Endodermal cell (in vitro differentiated cells): ENCODE measurements around the gene TAF4B. TPM values are rescaled to one million over a fixed set of nuclear protein-coding genes. Genes with fewer than 3 reads are reported as not detected.
"Not testable (repeated sequence)": the region's sequence is repeated elsewhere in the genome, so short reads cannot be mapped to it uniquely, and the experiment has no call there.

ENCODE experiments used
- DNase-seq: peaks from one replicate; pipeline ENCODE4 v3.0.0-alpha.2; 2017
- H3K27ac ChIP-seq: 2 replicates; pipeline ENCODE4 v1.5.1; 2013; ENCODE audit warnings: mild to moderate bottlenecking, low read depth, low read length, moderate library complexity
- H3K27me3 ChIP-seq: 2 replicates; pipeline ENCODE4 v1.6.1; 2013; ENCODE audit warnings: mild to moderate bottlenecking, low read length, moderate library complexity; ENCODE audit not compliant: insufficient read depth, control insufficient read depth, poor library complexity, severe bottlenecking
- H3K36me3 ChIP-seq: 2 replicates; pipeline ENCODE4 v1.7.0; 2013; ENCODE audit warnings: mild to moderate bottlenecking, low read length, moderate library complexity; ENCODE audit not compliant: control insufficient read depth, insufficient read depth
- H3K4me1 ChIP-seq: one replicate; pipeline ENCODE4 v1.7.0; 2013; ENCODE audit warnings: low read length; ENCODE audit not compliant: control insufficient read depth, insufficient read depth
- H3K4me3 ChIP-seq: 2 replicates; pipeline ENCODE4 v1.5.1; 2013; ENCODE audit warnings: mild to moderate bottlenecking, low read length, moderate library complexity
- H3K9ac ChIP-seq: 2 replicates; pipeline ENCODE4 v1.6.1; 2013; ENCODE audit warnings: mild to moderate bottlenecking, low read length, moderate library complexity; ENCODE audit not compliant: poor library complexity, severe bottlenecking; ENCODE audit errors: extremely low read depth
- H3K9me3 ChIP-seq: 2 replicates; pipeline ENCODE4 v1.6.1; 2013; ENCODE audit warnings: mild to moderate bottlenecking, low read length, moderate library complexity; ENCODE audit not compliant: control insufficient read depth
- H3K27ac Mint-ChIP-seq: 2 replicates; pipeline ENCODE4 v1.8.0; 2020; ENCODE audit warnings: mixed read lengths
- H3K27me3 Mint-ChIP-seq: 2 replicates; pipeline ENCODE4 v1.8.0; 2021; ENCODE audit warnings: mild to moderate bottlenecking, mixed read lengths; ENCODE audit not compliant: insufficient read depth
- H3K36me3 Mint-ChIP-seq: 2 replicates; pipeline ENCODE4 v1.8.0; 2020; ENCODE audit warnings: low read depth, mixed read lengths
- H3K4me1 Mint-ChIP-seq: 2 replicates; pipeline ENCODE4 v1.8.0; 2020; ENCODE audit warnings: mixed read lengths
- H3K4me3 Mint-ChIP-seq: 2 replicates; pipeline ENCODE4 v1.8.0; 2020; ENCODE audit warnings: mild to moderate bottlenecking, moderate library complexity, mixed read lengths
- H3K9me3 Mint-ChIP-seq: 2 replicates; pipeline ENCODE4 v1.8.0; 2020; ENCODE audit warnings: mild to moderate bottlenecking, mixed read lengths
- CTCF ChIP-seq: fragments of 200-600 bp; sonication (generic); conservative IDR thresholded peaks from 2 replicates; pipeline ENCODE4 v1.5.0; 2021; ENCODE audit warnings: antibody characterized with exemption, mild to moderate bottlenecking
- WGBS, 2 experiments: methylation state at CpG; one replicate each; pipeline versions ENCODE4 v1.1.5 to v1.1.7; 2013; ENCODE audit warnings: missing lambda C conversion rate in 2 of 2, mixed read lengths in 1 of 2; ENCODE audit not compliant: insufficient coverage in 1 of 2, insufficient read length in 1 of 2; 5-methylcytosine and 5-hydroxymethylcytosine counted together
- total RNA-seq, 2 donors: library from RNA; stranded (reverse); fragmentation: NEBNext Ultra II Directional in 1 of 2; extraction: Animal tissue kit (Norgen Biotek cat#: 25700) in 1 of 2; gene quantifications; 2 replicates in 1 of 2; 3 replicates in 1 of 2; pipeline ENCODE4 v1.2.1, GENCODE V29; 2021

Gene TAF4B
- total RNA-seq, 2 donors from 2014 or later: 6.9 to 7.7 TPM

DNA sequence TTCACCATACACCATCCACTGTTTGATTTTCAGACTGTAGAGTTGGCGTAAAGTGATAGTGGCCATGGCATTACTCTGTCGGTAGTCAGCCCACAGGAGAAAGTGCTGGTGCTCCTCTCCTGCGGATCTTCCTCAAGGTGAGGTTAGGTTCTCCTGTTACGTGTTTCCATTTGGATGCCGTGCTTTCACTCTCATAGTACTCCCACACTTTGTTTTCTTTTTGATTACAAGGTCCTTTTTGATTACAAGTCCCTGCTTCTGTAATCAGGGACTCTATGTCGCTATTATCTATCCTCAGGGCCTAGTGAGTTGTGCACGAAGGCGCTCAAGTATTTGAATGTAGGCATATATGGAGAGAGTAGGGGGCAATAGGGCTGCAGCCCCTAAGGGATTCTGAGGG lies 4.3 kb downstream of the TAF4B start:
- peaks cover 40% of the 10 kb centered on the region for H3K4me1 Mint-ChIP-seq
- Histone ChIP-seq H3K4me1 (no peaks in the 10 kb centered on the region), H3K27me3 (no peaks in the 10 kb centered on the region), H3K9ac (no peak overlapping the region), H3K36me3 (no peaks in the 10 kb centered on the region), H3K27ac (no peak overlapping the region), H3K9me3 (peaks cover 9% of the 10 kb centered on the region), H3K4me3 (no peak overlapping the region)
- peaks cover 15% of the 10 kb centered on the region for H3K27me3 Mint-ChIP-seq
- no peak overlapping the region for H3K27ac Mint-ChIP-seq
- no peak overlapping the region for H3K4me3 Mint-ChIP-seq
- DNase-seq: no peak
- peaks cover 9% of the 10 kb centered on the region for H3K9me3 Mint-ChIP-seq
- H3K36me3 Mint-ChIP-seq: peaks cover 5% of the 10 kb centered on the region
- WGBS, 2 experiments: 83 to 91% methylated on average over 6 to 8 of the region's 8 CpGs
- TF ChIP-seq CTCF: no peak

DNA sequence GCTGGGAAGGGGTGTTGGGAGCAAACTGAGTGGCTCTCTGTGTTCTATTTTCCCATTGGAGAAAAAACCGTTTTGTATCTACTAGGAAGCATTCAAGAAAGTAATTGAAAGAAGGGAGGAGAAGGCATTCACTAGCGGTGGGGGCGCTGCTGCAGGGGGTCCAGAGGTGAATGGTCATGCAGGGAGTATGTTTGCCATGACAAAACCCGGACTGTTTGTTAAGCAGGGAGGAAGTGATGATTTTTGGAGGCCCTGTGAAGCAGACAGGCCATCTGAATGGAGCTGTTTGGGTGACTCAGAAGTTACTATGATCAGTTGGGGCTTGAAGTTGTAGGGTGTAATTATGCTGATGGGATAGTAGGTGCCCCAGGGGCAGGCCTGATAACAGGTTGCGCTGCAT lies 7.0 kb downstream of the TAF4B start:
- peaks cover 55% of the 10 kb centered on the region for H3K4me1 Mint-ChIP-seq
- Histone ChIP-seq H3K36me3 (no peaks in the 10 kb centered on the region), H3K27me3 (no peaks in the 10 kb centered on the region), H3K4me3 (no peak overlapping the region), H3K27ac (no peak overlapping the region), H3K9ac (no peak overlapping the region), H3K9me3 (peaks cover 9% of the 10 kb centered on the region), H3K4me1 (peaks cover 8% of the 10 kb centered on the region)
- DNase-seq: peak; percentile 88
- H3K9me3 Mint-ChIP-seq: peaks cover 9% of the 10 kb centered on the region
- peak overlapping the region; percentile 25 for H3K4me3 Mint-ChIP-seq
- no peak for TF ChIP-seq CTCF
- WGBS, 2 experiments: 0 to 9% methylated on average over 1 to 5 of the region's 5 CpGs
- peaks cover 5% of the 10 kb centered on the region for H3K36me3 Mint-ChIP-seq
- peaks cover 12% of the 10 kb centered on the region for H3K27me3 Mint-ChIP-seq
- H3K27ac Mint-ChIP-seq: peak overlapping the region; percentile 49

DNA sequence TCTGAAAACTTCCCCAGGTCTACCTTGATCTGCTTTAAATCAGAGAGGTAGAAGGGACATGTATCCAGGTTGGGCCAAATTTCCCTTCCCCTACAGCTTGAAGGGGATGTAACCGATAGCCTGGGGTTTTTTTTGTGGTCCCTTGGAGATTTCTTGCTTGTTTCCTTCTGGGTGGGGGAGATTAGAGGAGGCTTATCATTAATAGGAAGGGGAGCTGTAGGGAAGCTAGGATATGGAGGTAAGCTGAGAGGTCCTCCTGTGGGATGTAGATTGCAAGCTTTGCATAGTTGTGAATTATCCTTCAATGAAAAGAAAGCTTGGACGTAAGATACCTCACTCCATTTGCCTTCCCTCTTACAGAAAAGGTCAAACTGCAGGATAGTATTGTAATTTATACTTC lies 11.1 kb downstream of the TAF4B start:
- not testable (repeated sequence) for DNase-seq, H3K27me3 ChIP-seq, H3K36me3 ChIP-seq, H3K4me1 ChIP-seq, H3K27me3 Mint-ChIP-seq, H3K4me3 Mint-ChIP-seq, H3K36me3 Mint-ChIP-seq, H3K9me3 ChIP-seq, H3K27ac ChIP-seq, H3K9ac ChIP-seq, H3K4me3 ChIP-seq
- Mint-ChIP-seq H3K4me1 (peaks cover 50% of the 10 kb centered on the region), H3K27ac (peak overlapping the region; percentile 4), H3K9me3 (peaks cover 26% of the 10 kb centered on the region)
- WGBS, 2 experiments: 27% methylated on average over 2 of the region's 2 CpGs; no CpG with 5 or more reads in 1 of the 2 experiments

DNA sequence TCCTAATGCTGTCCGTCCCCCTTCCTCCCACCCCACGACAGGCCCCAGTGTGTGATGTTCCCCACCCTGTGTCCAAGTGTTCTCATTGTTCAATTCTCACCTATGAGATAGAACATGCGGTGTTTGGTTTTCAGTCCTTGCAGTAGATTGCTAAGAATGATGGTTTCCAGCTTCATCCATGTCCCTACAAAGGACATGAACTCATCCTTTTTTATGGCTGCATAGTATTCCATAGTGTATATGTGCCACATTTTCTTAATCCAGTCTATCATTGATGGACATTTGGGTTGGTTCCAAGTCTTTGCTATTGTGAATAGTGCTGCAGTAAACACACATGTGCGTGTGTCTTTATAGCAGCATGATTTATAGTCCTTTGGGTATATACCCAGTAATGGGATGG lies 12.5 kb downstream of the TAF4B start:
- WGBS, 2 experiments: 93 to 100% methylated on average over 1 to 3 of the region's 4 CpGs
- not testable (repeated sequence) for H3K4me3 ChIP-seq, H3K9ac ChIP-seq, H3K4me3 Mint-ChIP-seq, H3K27me3 Mint-ChIP-seq, H3K27me3 ChIP-seq, H3K9me3 ChIP-seq, DNase-seq, H3K27ac ChIP-seq, H3K27ac Mint-ChIP-seq, H3K36me3 ChIP-seq, H3K4me1 ChIP-seq
- Mint-ChIP-seq H3K9me3 (peaks cover 39% of the 10 kb centered on the region), H3K36me3 (peaks cover 17% of the 10 kb centered on the region), H3K4me1 (peaks cover 37% of the 10 kb centered on the region)

- not testable (repeated sequence) for H3K4me3 ChIP-seq, H3K27me3 ChIP-seq, H3K4me1 ChIP-seq, H3K27me3 Mint-ChIP-seq, H3K4me3 Mint-ChIP-seq, H3K27ac Mint-ChIP-seq, DNase-seq, H3K4me1 Mint-ChIP-seq, H3K27ac ChIP-seq, H3K36me3 ChIP-seq, H3K9ac ChIP-seq
- Mint-ChIP-seq H3K9me3 (peaks cover 66% of the 10 kb centered on the region), H3K36me3 (peaks cover 38% of the 10 kb centered on the region)
- peaks cover 22% of the 10 kb centered on the region for H3K9me3 ChIP-seq
- WGBS, 2 experiments: 95% methylated on average over 2 of the region's 4 CpGs; no CpG with 5 or more reads in 1 of the 2 experiments
Measured at GRCh38 chr18:26242392-26242791, 16.1 kb downstream of the TAF4B start.

- not testable (repeated sequence) for H3K27me3 ChIP-seq, H3K27ac ChIP-seq, H3K9ac ChIP-seq, H3K4me3 ChIP-seq, H3K4me1 ChIP-seq, H3K4me1 Mint-ChIP-seq, H3K27me3 Mint-ChIP-seq, H3K36me3 ChIP-seq, H3K4me3 Mint-ChIP-seq, H3K27ac Mint-ChIP-seq, DNase-seq
- H3K9me3 ChIP-seq: peaks cover 22% of the 10 kb centered on the region
- peaks cover 54% of the 10 kb centered on the region for H3K9me3 Mint-ChIP-seq
- whole genome bisulfite sequencing, 2 experiments: 79 to 82% methylated on average over 5 of the region's 5 CpGs
- H3K36me3 Mint-ChIP-seq: peaks cover 38% of the 10 kb centered on the region
Measured at GRCh38 chr18:26245434-26245833, 19.2 kb downstream of the TAF4B start.
